SK-N-SH (cell line): Measurements from ENCODE around the gene CMC2. TPM values are rescaled to one million over a fixed set of nuclear protein-coding genes. Genes with fewer than 3 reads are reported as not detected.

Experiments used
- CTCF ChIA-PET: fragments of 300-600, 350-600 bp; formaldehyde crosslinking; extraction: SDS; loops from one replicate; lab custom pipeline; 2021; lab: Yijun Ruan, JAX
- POLR2A ChIA-PET: fragments of 350-600 bp; sonication (Branson Sonifier 250); formaldehyde crosslinking; extraction: SDS; loops from one replicate; lab custom pipeline; 2020; ENCODE audit warnings: antibody characterized with exemption, inconsistent platforms; lab: Yijun Ruan, JAX
- DNase-seq: peaks from one replicate; pipeline ENCODE4 v3.0.0; 2012
- H2AFZ ChIP-seq: fragments of 200-600 bp; sonication (generic); 2 replicates; pipeline ENCODE4 v1.8.1; 2016; ENCODE audit warnings: antibody characterized with exemption, mild to moderate bottlenecking, low read depth
- H3F3A ChIP-seq: fragments of 200-600 bp; sonication (generic); replicated peaks from 2 replicates; pipeline ENCODE3; 2016; ENCODE audit warnings: antibody characterized with exemption, mild to moderate bottlenecking; ENCODE audit not compliant: insufficient read depth
- H3K27ac ChIP-seq, 2 experiments: fragments of 200-500 bp in 1 of 2; fragments of 200-600 bp in 1 of 2; sonication (Bioruptor generic) in 1 of 2; sonication (generic), shearing (Covaris generic) in 1 of 2; 2 replicates each; pipeline versions ENCODE4 v1.5.1 to v1.6.1; 2014 to 2016; ENCODE audit warnings: low read depth in 2 of 2, inconsistent platforms in 1 of 2, low read length in 1 of 2, mild to moderate bottlenecking in 1 of 2, mixed read lengths in 1 of 2
- H3K27me3 ChIP-seq: fragments of 200-600 bp; sonication (generic), shearing (Covaris generic); 2 replicates; pipeline ENCODE4 v1.6.1; 2016; ENCODE audit warnings: mixed run types; ENCODE audit not compliant: insufficient read depth
- H3K36me3 ChIP-seq, 2 experiments: fragments of 200-500 bp in 1 of 2; fragments of 200-600 bp in 1 of 2; sonication (Bioruptor generic) in 1 of 2; sonication (generic) in 1 of 2; replicated peaks in 1 of 2; 2 replicates each; pipeline versions ENCODE3 to v1.5.1; 2014 to 2016; ENCODE audit warnings: low read length in 1 of 2, mild to moderate bottlenecking in 1 of 2; ENCODE audit not compliant: insufficient read depth in 2 of 2, control insufficient read depth in 1 of 2
- H3K4me1 ChIP-seq, 2 experiments: fragments of 200-500 bp in 1 of 2; fragments of 200-600 bp in 1 of 2; sonication (Bioruptor generic) in 1 of 2; sonication (generic), shearing (Covaris generic) in 1 of 2; 2 replicates each; pipeline versions ENCODE4 v1.5.1 to v1.6.1; 2014 to 2016; ENCODE audit warnings: low read depth in 1 of 2, low read length in 1 of 2, mixed run types in 1 of 2; ENCODE audit not compliant: insufficient read depth in 2 of 2, control insufficient read depth in 1 of 2
- H3K4me2 ChIP-seq: fragments of 200-600 bp; sonication (generic), shearing (Covaris generic); 2 replicates; pipeline ENCODE4 v1.6.1; 2017; ENCODE audit warnings: mixed run types
- H3K4me3 ChIP-seq, 2 experiments: fragments of 200-500 bp in 1 of 2; fragments of 200-600 bp in 1 of 2; sonication (Bioruptor generic) in 1 of 2; sonication (generic), shearing (Covaris generic) in 1 of 2; 2 replicates each; pipeline versions ENCODE4 v1.5.1 to v1.8.1; 2014 to 2016; ENCODE audit warnings: low read depth in 2 of 2, inconsistent platforms in 1 of 2, low read length in 1 of 2, mild to moderate bottlenecking in 1 of 2, mixed read lengths in 1 of 2, moderate library complexity in 1 of 2
- H3K79me2 ChIP-seq: fragments of 200-600 bp; sonication (generic); 2 replicates; pipeline ENCODE4 v1.8.1; 2017; ENCODE audit warnings: mild to moderate bottlenecking; ENCODE audit not compliant: insufficient read depth
- H3K9ac ChIP-seq: fragments of 200-600 bp; sonication (generic); 2 replicates; pipeline ENCODE4 v1.6.1; 2017; ENCODE audit warnings: mixed run types
- H3K9me2 ChIP-seq: fragments of 200-600 bp; sonication (generic); 2 replicates; pipeline ENCODE4 v1.6.1; 2017; ENCODE audit warnings: mixed run types
- H3K9me3 ChIP-seq: fragments of 200-600 bp; sonication (generic); 2 replicates; pipeline ENCODE4 v1.6.1; 2017; ENCODE audit warnings: mixed run types, mild to moderate bottlenecking, moderate library complexity
- H4K20me1 ChIP-seq: fragments of 200-600 bp; sonication (generic); 2 replicates; pipeline ENCODE4 v1.6.1; 2017; ENCODE audit warnings: mild to moderate bottlenecking, mixed run types; ENCODE audit not compliant: insufficient read depth
- EP300 ChIP-seq, 2 experiments: IDR thresholded peaks; 2 replicates each; pipeline versions ENCODE4 v1.4.0 to v1.6.1; 2012; ENCODE audit warnings: borderline replicate concordance in 1 of 2, low read depth in 1 of 2, low read length in 1 of 2
- EZH2phosphoT487 ChIP-seq: fragments of 200-600 bp; sonication (generic); IDR thresholded peaks from 2 replicates; pipeline ENCODE4 v1.6.1; 2017; ENCODE audit warnings: low read depth, mixed run types, mild to moderate bottlenecking, antibody characterized with exemption, moderate library complexity, borderline replicate concordance
- FOSL2 ChIP-seq: IDR thresholded peaks from 2 replicates; pipeline ENCODE4 v1.4.0; 2012; ENCODE audit warnings: low read depth, mild to moderate bottlenecking, moderate library complexity, borderline replicate concordance
- FOXJ3 ChIP-seq: sonication (generic); formaldehyde crosslinking; IDR thresholded peaks from 2 replicates; pipeline ENCODE4 v1.5.1; 2020; ENCODE audit warnings: mild to moderate bottlenecking, missing genetic modification reagents
- GABPA ChIP-seq: IDR thresholded peaks from 2 replicates; pipeline ENCODE4 v1.4.0; 2012; ENCODE audit warnings: low read depth, mild to moderate bottlenecking
- NRF1 ChIP-seq: IDR thresholded peaks from 2 replicates; pipeline ENCODE4 v1.6.1; 2012; ENCODE audit warnings: low read depth, mild to moderate bottlenecking, low read length
- POLR2AphosphoS5 ChIP-seq: IDR thresholded peaks from 2 replicates; pipeline ENCODE4 v1.6.1; 2012; ENCODE audit warnings: low read depth, low read length
- RAD21 ChIP-seq: IDR thresholded peaks from 2 replicates; pipeline ENCODE4 v1.6.1; 2012; ENCODE audit warnings: mild to moderate bottlenecking, low read length
- RCOR1 ChIP-seq: fragments of 150-350 bp; IDR thresholded peaks from 2 replicates; pipeline ENCODE4 v1.6.1; 2017; ENCODE audit warnings: antibody characterized with exemption, low read length
- SIN3A ChIP-seq: IDR thresholded peaks from 2 replicates; pipeline ENCODE4 v1.6.1; 2012; ENCODE audit warnings: low read depth, mild to moderate bottlenecking, low read length, moderate library complexity, borderline replicate concordance
- TCF12 ChIP-seq: IDR thresholded peaks from 2 replicates; pipeline ENCODE4 v1.4.0; 2012
- YY1 ChIP-seq: IDR thresholded peaks from 2 replicates; pipeline ENCODE4 v1.4.0; 2012; ENCODE audit warnings: low read depth, mild to moderate bottlenecking
- WGBS: methylation state at CpG from one replicate; pipeline ENCODE4 v1.1.6; 2017; ENCODE audit warnings: low lambda C conversion rate; 5-methylcytosine and 5-hydroxymethylcytosine counted together
- polyA plus RNA-seq, 3 experiments: library from polyadenylated mRNA; depleted of rRNA; stranded (reverse); fragments of >200 nt; gene quantifications; 2 replicates each; pipeline ENCODE4 v1.2.3, GENCODE V29; 2012
- TF ChIP-seq, protein P1 (sequence below): IDR thresholded peaks from 2 replicates; pipeline ENCODE4 v1.4.0; 2012; ENCODE audit warnings: low read depth, borderline replicate concordance
- TF ChIP-seq, protein P2 (sequence below): IDR thresholded peaks from 2 replicates; pipeline ENCODE4 v1.4.0; 2012; ENCODE audit warnings: low read depth
- TF ChIP-seq, protein P3 (sequence below): IDR thresholded peaks from 2 replicates; pipeline ENCODE4 v1.6.1; 2012; ENCODE audit warnings: mild to moderate bottlenecking, low read depth, low read length, moderate library complexity
- TF ChIP-seq, protein P4 (sequence below): IDR thresholded peaks from 2 replicates; pipeline ENCODE4 v1.4.0; 2012; ENCODE audit warnings: low read depth, borderline replicate concordance
- TF ChIP-seq, protein P5 (sequence below): fragments of 200-600 bp; sonication (generic); IDR thresholded peaks from 2 replicates; pipeline ENCODE4 v1.6.1; 2017; ENCODE audit warnings: antibody characterized with exemption, mild to moderate bottlenecking, moderate library complexity

Gene CMC2
- polyA plus RNA-seq, 1 of the 3 experiments (the other 2 are of a cell fraction) = 135 TPM

DNA sequence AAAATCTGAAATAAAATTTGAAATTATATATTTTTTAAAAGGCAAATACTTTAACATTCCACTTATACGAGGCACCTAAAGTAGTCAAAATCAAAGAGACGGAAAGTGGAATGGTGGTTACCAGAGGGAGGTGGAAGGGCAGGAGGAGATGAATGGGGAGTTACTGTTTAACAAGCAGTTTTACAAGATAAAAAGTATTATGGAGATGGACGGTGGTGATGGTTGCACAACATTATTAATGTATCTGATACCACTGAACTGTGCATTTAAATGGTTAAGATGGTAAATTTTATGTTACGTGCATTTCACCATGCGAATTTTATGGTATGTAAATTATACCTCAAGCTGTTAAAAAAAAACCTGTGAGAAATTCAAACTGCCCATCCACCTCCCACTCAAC, 5.4 kb downstream of the CMC2 start:
- POLR2A ChIA-PET = no interaction called here
- no peaks in the 10 kb centered on the region for H3K9me2 ChIP-seq
- peaks cover 0 to 4% of the 10 kb centered on the region in 2 experiments for H3K36me3 ChIP-seq
- 88% methylated on average over 5 of the region's 5 CpGs for WGBS
- H3K9me3 ChIP-seq = no peaks in the 10 kb centered on the region
- peaks cover 100% of the 10 kb centered on the region for H3K79me2 ChIP-seq
- DNase-seq = no peak
- H3K4me2 ChIP-seq = no peak overlapping the region
- H2AFZ ChIP-seq = no peak overlapping the region
- H3K4me3 ChIP-seq = no peak overlapping the region
- TF ChIP-seq TCF12 (no peak), YY1 (no peak), NRF1 (no peak), SIN3A (no peak), POLR2AphosphoS5 (no peak), EZH2phosphoT487 (no peak), EP300 (IDR thresholded peaks at IDR 0.05; ENCODE audit: borderline replicate concordance in 1 of 2, low read depth in 1 of 2, low read length in 1 of 2) (no peak), FOSL2 (no peak), RAD21 (no peak), GABPA (no peak), RCOR1 (no peak), FOXJ3 (CRISPR knock-in tag) (no peak)
- TF ChIP-seq, protein P1, sequence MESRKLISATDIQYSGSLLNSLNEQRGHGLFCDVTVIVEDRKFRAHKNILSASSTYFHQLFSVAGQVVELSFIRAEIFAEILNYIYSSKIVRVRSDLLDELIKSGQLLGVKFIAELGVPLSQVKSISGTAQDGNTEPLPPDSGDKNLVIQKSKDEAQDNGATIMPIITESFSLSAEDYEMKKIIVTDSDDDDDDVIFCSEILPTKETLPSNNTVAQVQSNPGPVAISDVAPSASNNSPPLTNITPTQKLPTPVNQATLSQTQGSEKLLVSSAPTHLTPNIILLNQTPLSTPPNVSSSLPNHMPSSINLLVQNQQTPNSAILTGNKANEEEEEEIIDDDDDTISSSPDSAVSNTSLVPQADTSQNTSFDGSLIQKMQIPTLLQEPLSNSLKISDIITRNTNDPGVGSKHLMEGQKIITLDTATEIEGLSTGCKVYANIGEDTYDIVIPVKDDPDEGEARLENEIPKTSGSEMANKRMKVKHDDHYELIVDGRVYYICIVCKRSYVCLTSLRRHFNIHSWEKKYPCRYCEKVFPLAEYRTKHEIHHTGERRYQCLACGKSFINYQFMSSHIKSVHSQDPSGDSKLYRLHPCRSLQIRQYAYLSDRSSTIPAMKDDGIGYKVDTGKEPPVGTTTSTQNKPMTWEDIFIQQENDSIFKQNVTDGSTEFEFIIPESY = no peak
- TF ChIP-seq, protein P2, sequence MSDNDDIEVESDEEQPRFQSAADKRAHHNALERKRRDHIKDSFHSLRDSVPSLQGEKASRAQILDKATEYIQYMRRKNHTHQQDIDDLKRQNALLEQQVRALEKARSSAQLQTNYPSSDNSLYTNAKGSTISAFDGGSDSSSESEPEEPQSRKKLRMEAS = no peak
- TF ChIP-seq, protein P3, sequence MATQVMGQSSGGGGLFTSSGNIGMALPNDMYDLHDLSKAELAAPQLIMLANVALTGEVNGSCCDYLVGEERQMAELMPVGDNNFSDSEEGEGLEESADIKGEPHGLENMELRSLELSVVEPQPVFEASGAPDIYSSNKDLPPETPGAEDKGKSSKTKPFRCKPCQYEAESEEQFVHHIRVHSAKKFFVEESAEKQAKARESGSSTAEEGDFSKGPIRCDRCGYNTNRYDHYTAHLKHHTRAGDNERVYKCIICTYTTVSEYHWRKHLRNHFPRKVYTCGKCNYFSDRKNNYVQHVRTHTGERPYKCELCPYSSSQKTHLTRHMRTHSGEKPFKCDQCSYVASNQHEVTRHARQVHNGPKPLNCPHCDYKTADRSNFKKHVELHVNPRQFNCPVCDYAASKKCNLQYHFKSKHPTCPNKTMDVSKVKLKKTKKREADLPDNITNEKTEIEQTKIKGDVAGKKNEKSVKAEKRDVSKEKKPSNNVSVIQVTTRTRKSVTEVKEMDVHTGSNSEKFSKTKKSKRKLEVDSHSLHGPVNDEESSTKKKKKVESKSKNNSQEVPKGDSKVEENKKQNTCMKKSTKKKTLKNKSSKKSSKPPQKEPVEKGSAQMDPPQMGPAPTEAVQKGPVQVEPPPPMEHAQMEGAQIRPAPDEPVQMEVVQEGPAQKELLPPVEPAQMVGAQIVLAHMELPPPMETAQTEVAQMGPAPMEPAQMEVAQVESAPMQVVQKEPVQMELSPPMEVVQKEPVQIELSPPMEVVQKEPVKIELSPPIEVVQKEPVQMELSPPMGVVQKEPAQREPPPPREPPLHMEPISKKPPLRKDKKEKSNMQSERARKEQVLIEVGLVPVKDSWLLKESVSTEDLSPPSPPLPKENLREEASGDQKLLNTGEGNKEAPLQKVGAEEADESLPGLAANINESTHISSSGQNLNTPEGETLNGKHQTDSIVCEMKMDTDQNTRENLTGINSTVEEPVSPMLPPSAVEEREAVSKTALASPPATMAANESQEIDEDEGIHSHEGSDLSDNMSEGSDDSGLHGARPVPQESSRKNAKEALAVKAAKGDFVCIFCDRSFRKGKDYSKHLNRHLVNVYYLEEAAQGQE = no peak
- TF ChIP-seq, protein P4, sequence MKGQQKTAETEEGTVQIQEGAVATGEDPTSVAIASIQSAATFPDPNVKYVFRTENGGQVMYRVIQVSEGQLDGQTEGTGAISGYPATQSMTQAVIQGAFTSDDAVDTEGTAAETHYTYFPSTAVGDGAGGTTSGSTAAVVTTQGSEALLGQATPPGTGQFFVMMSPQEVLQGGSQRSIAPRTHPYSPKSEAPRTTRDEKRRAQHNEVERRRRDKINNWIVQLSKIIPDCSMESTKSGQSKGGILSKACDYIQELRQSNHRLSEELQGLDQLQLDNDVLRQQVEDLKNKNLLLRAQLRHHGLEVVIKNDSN = no peak
- TF ChIP-seq, protein P5, sequence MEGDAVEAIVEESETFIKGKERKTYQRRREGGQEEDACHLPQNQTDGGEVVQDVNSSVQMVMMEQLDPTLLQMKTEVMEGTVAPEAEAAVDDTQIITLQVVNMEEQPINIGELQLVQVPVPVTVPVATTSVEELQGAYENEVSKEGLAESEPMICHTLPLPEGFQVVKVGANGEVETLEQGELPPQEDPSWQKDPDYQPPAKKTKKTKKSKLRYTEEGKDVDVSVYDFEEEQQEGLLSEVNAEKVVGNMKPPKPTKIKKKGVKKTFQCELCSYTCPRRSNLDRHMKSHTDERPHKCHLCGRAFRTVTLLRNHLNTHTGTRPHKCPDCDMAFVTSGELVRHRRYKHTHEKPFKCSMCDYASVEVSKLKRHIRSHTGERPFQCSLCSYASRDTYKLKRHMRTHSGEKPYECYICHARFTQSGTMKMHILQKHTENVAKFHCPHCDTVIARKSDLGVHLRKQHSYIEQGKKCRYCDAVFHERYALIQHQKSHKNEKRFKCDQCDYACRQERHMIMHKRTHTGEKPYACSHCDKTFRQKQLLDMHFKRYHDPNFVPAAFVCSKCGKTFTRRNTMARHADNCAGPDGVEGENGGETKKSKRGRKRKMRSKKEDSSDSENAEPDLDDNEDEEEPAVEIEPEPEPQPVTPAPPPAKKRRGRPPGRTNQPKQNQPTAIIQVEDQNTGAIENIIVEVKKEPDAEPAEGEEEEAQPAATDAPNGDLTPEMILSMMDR = no peak
- CTCF ChIA-PET = no interaction called here
- peaks cover 4 to 12% of the 10 kb centered on the region in 2 experiments; a peak in 3 of 4 replicates for H3K4me1 ChIP-seq
- no peak overlapping the region for H3K9ac ChIP-seq
- H3F3A ChIP-seq = peaks cover under 1% of the 10 kb centered on the region
- no peak overlapping the region for H3K27ac ChIP-seq
- peaks cover 31% of the 10 kb centered on the region; the same call in 1 of the 2 replicates for H4K20me1 ChIP-seq
- no peaks in the 10 kb centered on the region for H3K27me3 ChIP-seq
